Activated CD8-positive, alpha-beta memory T cell treated with anti-CD3 and anti-CD28 coated beads, Interleukin-2, amount 50 U/mL, for 4 hours (primary cell): ENCODE results near the gene KRT82.
"Not testable (repeated sequence)": the region's sequence is repeated elsewhere in the genome, so short reads cannot be mapped to it uniquely, and the experiment has no call there.

ENCODE experiments used
- DNase-seq: peaks from one replicate; pipeline ENCODE4 v3.0.0-alpha.2; 2020

Gene KRT82

GRCh38 chr12:52405922-52406385 lies at the start of gene KRT82:
TSS of gene KRT82 (minus strand) at chr12:52406335. CDS start at chr12:52406277, 58 bp downstream.
- no peak for DNase-seq

GRCh38 chr12:52455821-52456220 lies 49.7 kb upstream of the KRT82 start:
- no peak for DNase-seq

- DNase-seq, result no peak
These were observed 48.5 kb upstream of the KRT82 start for GRCh38 chr12:52454411-52455201.

GRCh38 chr12:52452101-52452500 lies 46.0 kb upstream of the KRT82 start, which contains the start of gene KRT6B:
TSS of gene KRT6B (minus strand) at chr12:52452146. CDS start at chr12:52452078, 68 bp downstream.
- DNase-seq, result no peak

- no peak for DNase-seq
These were observed 42.1 kb upstream of the KRT82 start for GRCh38 chr12:52448228-52448627.

- not testable (repeated sequence) for DNase-seq
These were observed 41.1 kb upstream of the KRT82 start for GRCh38 chr12:52447196-52447595.

- no peak for DNase-seq
These were observed 40.4 kb upstream of the KRT82 start for GRCh38 chr12:52446367-52447045.

- no peak for DNase-seq
These were observed 39.7 kb upstream of the KRT82 start for GRCh38 chr12:52445876-52446275.

GRCh38 chr12:52444647-52445595 lies 38.8 kb upstream of the KRT82 start:
- DNase-seq, result no peak

GRCh38 chr12:52443966-52444365 lies 37.8 kb upstream of the KRT82 start:
- DNase-seq, result no peak

GRCh38 chr12:52442600-52443061 lies 36.5 kb upstream of the KRT82 start:
- no peak for DNase-seq

- no peak for DNase-seq
These were observed 35.3 kb upstream of the KRT82 start for GRCh38 chr12:52441320-52441911.

- DNase-seq, result no peak
These were observed 34.7 kb upstream of the KRT82 start for GRCh38 chr12:52440821-52441319.

GRCh38 chr12:52439845-52440244 lies 33.7 kb upstream of the KRT82 start:
- no peak for DNase-seq

GRCh38 chr12:52439420-52439819 lies 33.3 kb upstream of the KRT82 start:
- DNase-seq, result no peak

- DNase-seq, result no peak
These were observed 32.5 kb upstream of the KRT82 start for GRCh38 chr12:52438305-52439301.

- no peak for DNase-seq
These were observed 31.4 kb upstream of the KRT82 start for GRCh38 chr12:52437508-52437907.

- DNase-seq, result no peak
These were observed 30.8 kb upstream of the KRT82 start for GRCh38 chr12:52436828-52437474.

- no peak for DNase-seq
These were observed 30.1 kb upstream of the KRT82 start for GRCh38 chr12:52436000-52436827.

- no peak for DNase-seq
These were observed 29.5 kb upstream of the KRT82 start for GRCh38 chr12:52435659-52435999.
